Measurements from ENCODE around the gene MAD1L1.
"Not testable (repeated sequence)": the region's sequence is repeated elsewhere in the genome, so short reads cannot be mapped to it uniquely, and the experiment has no call there.

The MAD1L1 gene

DNA sequence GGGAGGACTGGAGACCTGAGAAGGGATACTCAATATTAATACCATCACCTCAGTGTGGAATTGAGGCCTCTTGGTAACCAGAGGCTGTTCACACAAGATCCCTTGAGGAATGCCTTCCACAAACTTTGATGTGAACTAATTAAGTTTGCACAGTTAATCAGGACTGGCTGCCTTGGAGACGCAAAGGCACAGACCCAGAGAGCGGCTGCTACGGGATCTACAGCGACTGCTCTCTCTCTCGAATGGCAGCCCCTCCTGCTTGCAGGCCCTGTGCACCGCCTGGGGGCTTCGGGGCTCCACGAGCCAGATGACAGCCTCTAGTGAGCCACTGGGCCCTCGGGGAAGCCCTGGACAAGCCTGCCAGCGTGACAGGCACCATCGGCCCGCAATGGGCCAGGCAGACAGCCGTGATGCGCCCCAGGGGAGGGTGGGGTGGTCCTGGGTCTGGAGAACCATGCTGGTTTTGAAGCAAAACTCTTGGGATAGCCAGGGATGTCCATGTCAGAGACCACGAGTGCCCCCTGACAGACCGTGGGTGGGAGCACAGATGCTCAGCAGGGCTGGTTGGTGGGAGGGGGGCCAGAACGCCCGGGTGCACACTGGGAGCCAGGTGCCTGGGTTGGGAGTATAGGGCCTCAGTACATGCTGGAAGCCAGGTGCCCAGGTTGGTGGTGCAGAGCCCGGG lies 367.0 kb downstream of the MAD1L1 start:
- no peak for DNase-seq

DNA sequence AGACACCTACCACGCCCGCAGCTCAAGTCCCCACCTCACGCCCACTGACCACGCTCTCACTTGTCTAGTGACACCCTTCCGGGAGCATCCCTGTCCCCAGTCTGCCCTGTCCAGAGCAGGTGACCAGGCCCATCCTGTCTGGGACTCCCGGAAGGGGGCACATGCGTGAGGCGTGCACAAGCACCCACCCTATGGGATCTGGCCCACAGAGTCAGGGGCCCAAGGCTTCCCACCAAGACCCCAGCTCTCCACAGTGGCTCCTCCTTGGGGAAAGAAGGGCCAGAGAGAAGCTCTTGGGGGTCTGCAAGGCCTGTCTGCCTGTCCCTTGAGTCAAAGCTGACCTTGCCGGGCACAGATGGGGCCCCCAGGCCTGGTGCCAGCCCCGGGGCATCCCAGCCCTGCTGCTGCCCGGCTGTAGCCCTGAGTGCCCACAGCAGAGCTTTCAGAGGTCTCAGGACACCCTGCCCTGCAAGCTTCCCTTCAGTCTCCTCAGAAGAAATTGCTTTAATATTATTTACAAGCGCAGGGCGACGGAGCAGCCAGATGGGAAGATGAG lies 367.7 kb downstream of the MAD1L1 start:
- DNase-seq, result no peak

- DNase-seq, result no peak
These were observed 368.4 kb downstream of the MAD1L1 start for GRCh38 chr7:1864161-1864940.

DNA sequence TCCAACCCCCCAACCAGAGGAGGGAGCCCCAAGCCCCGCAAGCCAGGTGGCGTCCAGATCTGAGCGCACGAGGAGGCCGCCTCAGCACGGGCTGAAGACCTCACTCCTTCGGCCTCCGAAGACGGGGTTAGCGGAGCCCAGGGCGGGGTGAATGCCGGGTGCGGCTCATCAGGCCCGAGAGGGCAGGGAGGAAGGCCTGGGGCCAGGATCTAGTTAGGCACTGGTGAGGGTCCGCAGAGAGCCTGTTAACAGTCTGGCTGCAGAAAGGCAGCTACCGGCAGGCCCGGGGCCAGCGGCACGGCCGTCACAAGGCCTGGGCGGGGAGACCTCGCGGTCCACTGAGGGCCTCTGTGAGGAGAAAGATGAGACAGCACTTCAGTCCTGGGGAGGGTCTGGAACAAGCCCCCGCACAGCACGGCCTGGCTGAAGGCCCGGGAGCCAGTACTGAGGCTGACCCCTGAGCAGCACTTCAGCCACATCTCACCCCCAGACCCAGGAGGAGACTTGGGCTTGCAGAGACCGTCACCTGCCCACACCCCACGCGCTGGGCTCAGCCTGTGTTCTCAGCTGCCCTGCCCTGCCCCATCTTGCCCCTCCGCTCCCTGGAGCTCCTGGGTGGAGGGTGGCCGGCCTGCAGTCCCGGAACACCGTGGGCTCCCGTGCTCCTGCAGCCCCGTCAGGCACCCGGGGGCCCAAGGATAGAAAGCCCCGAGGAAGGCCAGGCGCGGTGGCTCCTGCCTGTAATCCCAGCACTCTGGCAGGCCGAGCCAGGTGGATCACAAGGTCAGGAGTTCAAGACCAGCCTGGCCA lies 369.4 kb downstream of the MAD1L1 start:
- DNase-seq, result no peak

DNA sequence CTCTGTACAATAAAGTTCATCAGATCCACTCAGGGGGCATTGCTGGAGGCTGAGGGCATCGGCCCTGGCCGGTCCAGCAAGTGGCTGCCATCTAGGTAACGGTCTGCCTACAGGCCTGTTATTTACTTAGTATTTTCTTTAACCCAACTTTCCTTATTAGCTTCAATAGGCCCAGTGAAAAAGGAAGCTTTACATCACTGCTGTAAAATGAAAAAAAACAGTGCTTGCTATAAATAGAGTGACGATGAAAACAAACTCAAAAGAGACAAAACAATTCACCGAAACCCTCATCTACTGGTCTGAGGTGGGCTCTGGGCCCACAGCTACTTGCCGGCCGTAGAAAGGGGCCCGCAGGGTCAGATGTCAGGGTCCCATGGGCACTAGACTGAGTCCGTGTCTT lies 370.2 kb downstream of the MAD1L1 start:
- no peak for DNase-seq

GRCh38 chr7:1861799-1862458 lies 370.8 kb downstream of the MAD1L1 start:
- DNase-seq, result no peak

DNA sequence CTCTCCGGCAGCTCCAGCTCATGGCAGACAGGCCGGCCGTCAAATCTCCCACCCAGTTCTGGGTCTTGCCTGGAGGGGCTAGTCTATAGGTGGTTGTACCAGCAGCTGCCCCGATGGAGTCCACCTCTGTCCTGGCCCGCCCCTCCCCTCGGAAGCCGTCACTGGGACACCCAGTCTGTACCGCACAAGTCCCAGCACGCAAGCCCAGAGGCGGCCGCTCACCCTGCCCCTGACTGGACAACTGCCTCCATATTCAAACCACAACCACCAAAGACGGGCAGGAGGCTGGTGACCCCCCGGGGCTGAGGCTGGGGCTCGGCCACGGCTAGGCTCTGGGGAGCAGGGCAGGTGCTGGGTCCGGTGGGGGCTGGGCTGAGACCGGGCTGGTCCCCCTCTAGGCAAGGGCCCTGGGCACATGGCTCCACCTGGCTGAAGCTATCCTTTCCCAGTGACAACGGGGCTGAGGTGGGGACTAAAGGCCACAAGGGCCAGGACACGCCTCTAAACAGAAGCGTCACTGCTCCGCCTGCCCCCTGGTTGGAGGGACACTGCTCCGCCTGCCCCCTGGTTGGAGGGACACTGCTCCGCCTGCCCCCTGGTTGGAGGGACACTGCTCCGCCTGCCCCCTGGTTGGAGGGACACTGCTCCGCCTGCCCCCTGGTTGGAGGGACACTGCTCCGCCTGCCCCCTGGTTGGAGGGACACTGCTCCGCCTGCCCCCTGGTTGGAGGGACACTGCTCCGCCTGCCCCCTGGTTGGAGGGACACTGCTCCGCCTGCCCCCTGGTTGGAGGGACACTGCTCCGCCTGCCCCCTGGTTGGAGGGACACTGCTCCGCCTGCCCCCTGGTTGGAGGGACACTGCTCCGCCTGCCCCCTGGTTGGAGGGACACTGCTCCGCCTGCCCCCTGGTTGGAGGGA lies 371.6 kb downstream of the MAD1L1 start:
- DNase-seq, result not testable (repeated sequence)

GRCh38 chr7:1859266-1860035 lies 373.3 kb downstream of the MAD1L1 start:
- DNase-seq, result no peak

GRCh38 chr7:1858435-1859265 lies 374.1 kb downstream of the MAD1L1 start:
- DNase-seq, result no peak

GRCh38 chr7:1857487-1858421 lies 375.0 kb downstream of the MAD1L1 start:
- no peak for DNase-seq

GRCh38 chr7:1856888-1857441 lies 375.8 kb downstream of the MAD1L1 start:
- no peak for DNase-seq

GRCh38 chr7:1856161-1856887 lies 376.4 kb downstream of the MAD1L1 start:
- DNase-seq, result no peak

GRCh38 chr7:1855725-1856160 lies 377.0 kb downstream of the MAD1L1 start:
- DNase-seq, result no peak

DNA sequence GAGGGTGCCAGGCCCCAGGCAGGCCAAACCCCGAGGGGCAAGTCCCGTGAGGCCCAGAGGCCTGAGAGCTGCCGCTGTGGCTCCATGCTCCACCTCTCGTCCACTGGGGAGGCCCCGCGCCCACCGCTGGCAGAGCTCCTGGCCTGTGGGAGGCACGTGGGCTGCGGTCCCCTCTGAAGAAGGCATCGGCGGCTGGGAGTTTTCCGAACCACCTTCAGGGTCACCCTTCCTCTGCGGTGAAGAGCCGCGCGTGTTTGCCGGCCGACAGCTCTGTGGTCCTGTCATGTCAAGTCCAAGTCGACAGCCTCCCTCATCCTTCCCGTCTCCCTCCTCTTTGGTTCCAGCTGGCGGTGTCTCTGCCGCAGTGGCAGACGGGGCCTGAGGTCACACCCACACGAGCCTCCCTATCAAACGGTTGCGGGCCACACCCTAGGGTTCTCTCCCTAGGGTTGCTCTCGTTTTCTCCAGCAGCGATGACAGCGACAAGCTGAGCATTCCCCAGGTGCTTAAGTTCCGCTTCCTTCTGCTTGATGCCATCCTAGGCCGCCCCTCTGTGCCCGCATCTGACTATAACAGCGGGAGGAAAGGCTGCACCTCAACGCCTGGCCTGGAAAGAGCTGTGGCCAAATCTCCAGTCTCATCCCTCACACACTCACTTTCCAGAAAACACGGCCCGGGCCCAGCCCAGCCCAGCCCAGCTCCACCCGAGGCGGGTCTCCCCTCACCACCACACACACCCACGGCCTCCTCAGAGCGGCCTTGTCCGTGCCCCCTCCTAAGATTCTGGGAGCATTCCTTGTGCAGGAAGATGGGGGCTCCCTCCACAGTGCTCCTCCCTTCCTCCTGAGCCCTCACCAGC lies 377.6 kb downstream of the MAD1L1 start:
- DNase-seq, result no peak

- no peak for DNase-seq
These were observed 378.5 kb downstream of the MAD1L1 start for GRCh38 chr7:1853986-1854865.
